GM12872 (cell line): ENCODE data around the gene DCLRE1C.
A peak's percentile ranks its signal among the peaks of the same experiment; 100 is the strongest.

Experiments
- TF ChIP-seq, protein P1 (sequence below): IDR thresholded peaks from 3 replicates; pipeline ENCODE4 v1.5.1; 2011; ENCODE audit warnings: low read depth, mild to moderate bottlenecking, low read length, moderate library complexity; ENCODE audit not compliant: insufficient read depth

Gene DCLRE1C

DNA sequence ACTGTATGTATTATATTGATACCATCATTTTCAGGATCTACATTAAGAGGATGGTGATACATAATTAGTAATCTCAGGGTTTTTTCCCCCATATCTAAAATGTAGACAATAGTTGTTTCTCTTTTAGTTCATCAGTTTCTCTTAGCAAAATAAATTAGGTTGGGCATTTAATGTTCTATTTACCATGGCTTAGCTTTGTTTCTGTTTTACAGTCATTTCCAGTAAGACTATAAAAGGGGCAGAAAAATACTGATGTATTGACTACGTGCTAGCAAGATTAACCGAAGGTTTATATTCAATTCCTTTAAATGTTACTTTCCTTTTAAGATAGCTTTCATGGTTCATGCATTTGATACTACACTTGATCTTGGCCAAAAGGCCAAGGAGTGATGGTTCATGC, 49.0 kb downstream of the DCLRE1C start:
- TF ChIP-seq, protein P1, sequence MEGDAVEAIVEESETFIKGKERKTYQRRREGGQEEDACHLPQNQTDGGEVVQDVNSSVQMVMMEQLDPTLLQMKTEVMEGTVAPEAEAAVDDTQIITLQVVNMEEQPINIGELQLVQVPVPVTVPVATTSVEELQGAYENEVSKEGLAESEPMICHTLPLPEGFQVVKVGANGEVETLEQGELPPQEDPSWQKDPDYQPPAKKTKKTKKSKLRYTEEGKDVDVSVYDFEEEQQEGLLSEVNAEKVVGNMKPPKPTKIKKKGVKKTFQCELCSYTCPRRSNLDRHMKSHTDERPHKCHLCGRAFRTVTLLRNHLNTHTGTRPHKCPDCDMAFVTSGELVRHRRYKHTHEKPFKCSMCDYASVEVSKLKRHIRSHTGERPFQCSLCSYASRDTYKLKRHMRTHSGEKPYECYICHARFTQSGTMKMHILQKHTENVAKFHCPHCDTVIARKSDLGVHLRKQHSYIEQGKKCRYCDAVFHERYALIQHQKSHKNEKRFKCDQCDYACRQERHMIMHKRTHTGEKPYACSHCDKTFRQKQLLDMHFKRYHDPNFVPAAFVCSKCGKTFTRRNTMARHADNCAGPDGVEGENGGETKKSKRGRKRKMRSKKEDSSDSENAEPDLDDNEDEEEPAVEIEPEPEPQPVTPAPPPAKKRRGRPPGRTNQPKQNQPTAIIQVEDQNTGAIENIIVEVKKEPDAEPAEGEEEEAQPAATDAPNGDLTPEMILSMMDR, result no peak

DNA sequence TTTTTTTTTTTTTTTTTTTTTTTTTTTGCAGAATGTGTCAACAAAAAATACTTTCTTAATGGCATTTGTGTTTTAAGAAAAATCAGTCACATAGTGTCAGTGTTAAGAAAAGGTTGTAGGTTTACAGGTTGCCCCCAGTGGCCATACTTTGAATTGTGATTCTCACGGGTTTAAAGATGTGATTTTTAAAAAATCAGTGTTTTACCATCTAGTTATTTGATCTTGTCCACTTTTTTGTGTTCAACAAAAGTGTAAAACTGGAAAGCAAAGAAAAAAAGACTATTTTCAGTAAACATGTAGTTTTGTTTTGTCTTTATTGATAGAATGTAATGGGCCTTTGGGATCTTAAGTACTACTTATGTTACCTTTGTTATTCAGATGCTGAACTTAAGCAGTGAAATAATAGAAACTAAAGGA, 49.6 kb downstream of the DCLRE1C start:
- TF ChIP-seq, protein P1, result peak; percentile 64

DNA sequence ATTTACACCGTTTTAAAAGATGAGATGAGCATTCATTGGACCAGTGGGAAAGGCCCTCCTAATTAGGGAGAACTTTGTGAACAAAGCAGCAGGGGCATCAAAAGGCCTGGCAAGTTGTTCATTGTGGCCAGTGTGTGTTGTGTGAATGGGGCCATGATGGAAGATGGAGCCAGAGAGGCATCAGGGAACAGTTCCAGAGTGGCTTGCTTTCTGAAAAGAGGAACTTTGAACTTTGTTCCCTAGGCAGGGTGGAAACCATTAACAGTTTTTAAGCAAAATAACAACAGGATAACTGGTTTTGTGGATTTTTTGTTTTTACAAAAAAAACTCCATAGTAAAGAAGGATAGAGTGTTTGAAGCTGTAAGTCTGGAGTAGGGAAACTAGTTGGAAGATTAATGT, 62.7 kb downstream of the DCLRE1C start:
- TF ChIP-seq, protein P1, result no peak

DNA sequence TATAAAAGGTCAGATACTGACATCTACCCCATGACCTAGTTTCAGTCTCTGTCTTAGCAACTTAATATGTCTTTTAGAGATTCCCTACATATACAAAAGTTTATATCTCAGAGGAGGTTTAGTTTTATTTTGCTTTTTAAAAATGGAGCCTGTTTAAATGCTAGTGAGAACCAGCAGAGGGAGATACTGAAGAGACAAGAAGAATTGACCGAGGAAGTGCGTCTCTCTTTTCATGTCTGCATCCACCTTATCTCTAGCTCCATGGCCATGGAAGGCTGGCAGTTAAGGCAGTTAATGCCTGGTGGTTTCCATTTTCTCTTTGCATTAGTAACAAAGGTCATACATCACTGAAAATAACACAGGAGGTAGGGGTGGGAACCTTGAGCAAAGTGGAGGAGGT, 64.6 kb downstream of the DCLRE1C start:
- TF ChIP-seq, protein P1, result peak; percentile 36; the same call in 2 of the 3 replicates

DNA sequence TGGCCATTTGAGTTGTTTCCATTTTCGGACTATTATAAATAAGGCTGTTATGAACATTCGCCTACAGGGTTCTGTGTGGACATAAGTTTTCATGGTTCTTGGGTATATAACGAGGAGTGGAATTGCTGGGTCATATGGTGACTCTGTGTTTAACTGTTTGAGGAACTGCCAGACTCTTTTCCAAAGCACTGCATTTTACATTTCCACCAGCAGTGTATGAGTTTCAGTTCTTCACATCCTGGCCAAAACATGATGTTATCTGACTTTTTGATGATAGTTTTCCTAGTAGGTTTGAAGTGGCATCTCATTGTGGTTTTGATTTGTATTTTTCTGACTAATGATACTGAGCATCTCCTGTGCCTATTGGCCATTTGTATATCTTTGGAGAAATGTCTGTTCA, 69.8 kb downstream of the DCLRE1C start:
- TF ChIP-seq, protein P1, result no peak

DNA sequence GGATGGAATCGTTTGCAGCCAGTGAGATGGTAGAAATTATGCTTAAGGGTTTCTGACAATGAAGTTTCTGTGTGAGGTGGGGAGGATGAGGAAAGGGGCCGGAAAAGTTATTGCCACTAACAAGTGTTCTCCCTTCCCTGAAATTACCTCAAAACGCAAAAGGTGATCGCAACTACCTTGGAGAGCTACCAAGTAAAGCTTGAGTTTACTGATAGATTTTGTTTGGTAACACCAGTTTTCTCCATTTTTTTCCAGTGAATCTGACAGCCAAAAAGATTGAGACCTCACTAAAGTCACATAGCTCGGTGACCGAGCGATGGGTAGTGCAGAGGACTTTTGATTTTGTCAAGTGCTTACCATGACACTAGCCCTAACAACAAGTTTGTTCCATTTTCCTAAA, 73.7 kb downstream of the DCLRE1C start:
- TF ChIP-seq, protein P1, result no peak

DNA sequence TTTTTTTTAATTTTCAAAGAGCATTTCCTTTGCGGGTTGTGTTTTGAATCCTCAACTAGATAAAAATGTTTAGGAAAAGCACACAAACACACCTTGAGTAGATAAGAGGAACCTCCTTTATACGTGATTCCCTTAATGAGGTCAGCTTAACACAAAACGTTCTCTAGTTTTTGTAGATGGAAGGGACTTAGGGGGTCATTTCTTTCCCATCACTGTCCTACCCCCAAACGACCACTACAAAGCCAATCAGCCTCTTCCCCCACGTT, 74.0 kb downstream of the DCLRE1C start:
- TF ChIP-seq, protein P1, result no peak
